HT1080 (cell line): ENCODE results near the gene CSTF2T. TPM values are rescaled to one million over a fixed set of nuclear protein-coding genes. Genes with fewer than 3 reads are reported as not detected.

Experiments used
- DNase-seq: peaks from one replicate; pipeline ENCODE4 v3.0.0-alpha.2; 2015; ENCODE audit warnings: low read depth
- polyA plus RNA-seq, 2 experiments: library from polyadenylated mRNA; depleted of rRNA; stranded (reverse); fragments of >200 nt; gene quantifications; 2 replicates each; pipeline ENCODE4 v1.2.3, GENCODE V29; 2015
- total RNA-seq: library from RNA; depleted of rRNA; stranded (reverse); fragments of >200 nt; shearing (Covaris generic); gene quantifications from 2 replicates; pipeline ENCODE4 v1.2.3, GENCODE V29; 2014; rRNA removed

CSTF2T gene, protein sequence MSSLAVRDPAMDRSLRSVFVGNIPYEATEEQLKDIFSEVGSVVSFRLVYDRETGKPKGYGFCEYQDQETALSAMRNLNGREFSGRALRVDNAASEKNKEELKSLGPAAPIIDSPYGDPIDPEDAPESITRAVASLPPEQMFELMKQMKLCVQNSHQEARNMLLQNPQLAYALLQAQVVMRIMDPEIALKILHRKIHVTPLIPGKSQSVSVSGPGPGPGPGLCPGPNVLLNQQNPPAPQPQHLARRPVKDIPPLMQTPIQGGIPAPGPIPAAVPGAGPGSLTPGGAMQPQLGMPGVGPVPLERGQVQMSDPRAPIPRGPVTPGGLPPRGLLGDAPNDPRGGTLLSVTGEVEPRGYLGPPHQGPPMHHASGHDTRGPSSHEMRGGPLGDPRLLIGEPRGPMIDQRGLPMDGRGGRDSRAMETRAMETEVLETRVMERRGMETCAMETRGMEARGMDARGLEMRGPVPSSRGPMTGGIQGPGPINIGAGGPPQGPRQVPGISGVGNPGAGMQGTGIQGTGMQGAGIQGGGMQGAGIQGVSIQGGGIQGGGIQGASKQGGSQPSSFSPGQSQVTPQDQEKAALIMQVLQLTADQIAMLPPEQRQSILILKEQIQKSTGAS
- 29.9 and 31.1 TPM in 2 replicates for total RNA-seq
- 20.7 and 21.1 TPM in 2 replicates for polyA plus RNA-seq (2015; cell fraction: cytosol; rRNA removed)
- 38.5 and 44.5 TPM in 2 replicates for polyA plus RNA-seq (2015; cell fraction: nucleus; rRNA removed)

- DNase-seq: peak; percentile 83
Observed at GRCh38 chr10:51699475-51700227, at the start of gene CSTF2T. CSTF2T (minus strand) TSS chr10:51699595; CDS start chr10:51699549, 46 bp downstream.

GRCh38 chr10:51748959-51749358 is 49.6 kb upstream of the CSTF2T start:
- DNase-seq: no peak

DNA sequence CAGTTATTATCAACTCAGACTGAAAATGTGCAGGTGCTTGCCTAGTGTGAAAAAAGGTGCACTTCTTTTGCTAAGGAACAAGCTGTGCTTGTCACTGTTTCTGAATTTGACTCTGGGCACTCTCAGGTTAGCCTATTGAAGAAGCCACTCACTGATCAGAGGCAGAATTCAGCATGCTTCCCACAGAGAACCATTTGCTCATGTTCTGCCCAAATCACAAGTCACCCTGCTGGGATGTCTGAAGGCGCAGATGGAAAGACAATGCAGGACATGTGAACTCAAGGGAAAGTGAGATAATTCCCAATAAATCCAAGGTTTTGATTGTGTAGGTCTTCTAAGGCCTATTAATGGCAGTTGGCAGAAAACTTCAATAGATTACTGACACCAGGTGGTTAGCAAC is 47.8 kb upstream of the CSTF2T start:
- DNase-seq: no peak

- DNase-seq: no peak
Observed at GRCh38 chr10:51745397-51745796, 46.0 kb upstream of the CSTF2T start.

- DNase-seq: no peak
Observed at GRCh38 chr10:51744235-51745000, 45.0 kb upstream of the CSTF2T start.

DNA sequence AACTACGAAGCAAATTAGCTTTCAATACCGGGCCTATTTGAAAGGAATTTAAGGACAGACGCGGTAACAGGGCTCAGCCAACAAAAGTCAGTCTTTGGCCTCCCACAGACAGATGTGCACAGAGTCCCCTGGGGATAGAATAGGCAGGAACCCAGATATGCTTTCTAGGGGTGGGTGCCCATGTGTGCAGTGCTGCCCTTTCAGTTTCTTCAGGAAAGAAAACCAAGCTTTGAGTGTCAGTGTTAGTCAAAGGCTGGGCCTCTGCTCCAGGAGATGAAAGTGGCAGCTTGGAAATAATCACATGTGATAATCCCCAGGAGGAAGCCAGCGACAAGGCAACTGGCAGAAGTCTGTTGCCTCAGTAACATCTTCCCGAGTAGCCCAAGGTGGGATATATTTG is 43.8 kb upstream of the CSTF2T start:
- no peak for DNase-seq

DNA sequence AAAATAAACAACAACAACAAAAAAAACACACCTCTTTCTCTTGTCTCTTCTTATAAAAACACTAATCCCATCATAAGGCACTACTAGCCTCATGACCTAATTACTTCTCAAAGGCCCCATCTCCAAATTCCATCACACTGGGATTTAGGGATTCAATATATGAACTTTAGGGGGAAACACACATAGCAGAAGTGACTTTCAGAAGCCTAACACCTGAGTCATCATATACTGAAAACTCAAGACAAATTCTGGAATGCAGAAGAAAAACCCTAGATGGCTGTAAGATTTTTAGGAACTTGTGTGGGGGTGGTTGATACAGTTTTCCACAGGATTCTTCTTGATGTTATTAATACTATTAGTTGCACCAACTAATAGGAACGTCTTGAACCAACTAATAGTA is 33.7 kb upstream of the CSTF2T start:
- peak; percentile 33 for DNase-seq

- DNase-seq: no peak
Observed at GRCh38 chr10:51729822-51730555, 30.6 kb upstream of the CSTF2T start.

- no peak for DNase-seq
Observed at GRCh38 chr10:51724038-51724437, 24.6 kb upstream of the CSTF2T start.

DNA sequence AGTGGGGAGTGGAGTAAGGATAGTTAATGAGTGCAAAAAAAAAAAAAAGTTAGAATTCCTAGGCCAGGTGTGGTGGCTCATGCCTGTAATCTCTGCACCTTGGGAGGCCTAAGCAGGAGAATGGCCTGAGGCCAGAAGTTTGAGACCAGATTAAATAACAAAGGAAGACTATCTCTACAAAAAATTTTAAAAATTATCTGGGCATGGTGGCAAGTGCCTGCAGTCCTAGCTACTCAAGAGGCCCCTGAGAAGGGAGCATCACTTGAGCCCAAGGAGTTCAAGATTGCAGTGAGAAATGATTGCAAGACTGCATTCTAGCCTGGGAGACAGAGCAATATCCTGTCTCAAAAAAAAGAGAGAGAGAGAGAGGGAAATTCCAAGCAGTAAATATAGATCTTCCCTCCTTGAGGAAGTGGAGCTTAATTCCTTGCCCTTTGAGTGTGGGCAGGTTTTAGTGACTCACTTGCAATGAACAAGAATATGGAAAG is 19.5 kb upstream of the CSTF2T start:
- peak; percentile 79 for DNase-seq

GRCh38 chr10:51716981-51717380 is 17.6 kb upstream of the CSTF2T start:
- no peak for DNase-seq

DNA sequence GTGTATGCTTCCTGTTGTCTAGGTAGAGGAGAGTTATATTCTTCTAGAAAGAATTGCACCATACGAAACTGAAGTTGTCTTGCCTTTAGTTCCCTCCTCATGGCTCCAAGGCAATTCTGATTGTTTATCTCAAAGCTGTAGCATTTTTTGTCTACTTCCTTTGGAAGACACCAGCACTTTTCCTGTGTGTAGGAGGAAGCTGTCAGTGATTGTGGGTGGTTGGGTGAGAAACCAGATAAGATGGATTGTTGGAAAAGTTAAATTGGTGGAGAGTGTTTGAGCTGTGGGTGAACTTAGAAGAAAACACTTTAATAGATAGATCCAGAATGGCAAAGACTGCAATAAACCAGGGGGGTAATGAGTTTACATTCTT is 12.1 kb upstream of the CSTF2T start:
- no peak for DNase-seq

DNA sequence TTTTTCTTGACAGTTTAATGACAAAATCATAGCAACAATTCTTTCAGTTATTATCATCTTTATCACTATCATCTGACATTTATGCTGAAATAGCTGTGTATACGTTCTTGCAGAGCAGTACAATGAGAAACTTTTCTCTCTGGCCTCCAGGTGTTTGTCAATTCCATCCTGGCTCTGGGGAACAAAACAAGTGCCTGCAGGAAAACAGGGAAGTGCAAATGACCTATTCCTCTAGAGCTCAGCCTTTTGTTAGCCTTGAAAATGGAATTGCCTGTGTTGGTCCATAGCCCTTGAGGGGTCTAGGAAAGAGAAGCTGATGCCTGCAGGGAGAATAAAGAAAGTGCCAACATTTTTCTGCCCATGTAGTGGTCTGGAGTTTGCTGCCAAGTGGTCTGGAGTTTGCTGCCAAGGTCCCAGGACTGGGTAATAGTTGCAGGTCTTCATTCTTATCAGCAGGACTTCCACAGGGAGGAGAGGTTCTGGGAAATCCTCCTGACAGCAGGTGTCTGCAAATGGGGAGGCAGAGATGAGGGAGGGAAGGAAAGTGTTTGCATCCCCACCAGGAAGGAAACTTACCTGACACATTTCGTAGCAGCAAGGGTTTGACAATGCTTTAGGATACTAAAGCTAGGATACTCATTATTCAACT is 10.1 kb upstream of the CSTF2T start:
- DNase-seq: no peak

GRCh38 chr10:51708609-51709008 is 9.2 kb upstream of the CSTF2T start:
- DNase-seq: no peak

DNA sequence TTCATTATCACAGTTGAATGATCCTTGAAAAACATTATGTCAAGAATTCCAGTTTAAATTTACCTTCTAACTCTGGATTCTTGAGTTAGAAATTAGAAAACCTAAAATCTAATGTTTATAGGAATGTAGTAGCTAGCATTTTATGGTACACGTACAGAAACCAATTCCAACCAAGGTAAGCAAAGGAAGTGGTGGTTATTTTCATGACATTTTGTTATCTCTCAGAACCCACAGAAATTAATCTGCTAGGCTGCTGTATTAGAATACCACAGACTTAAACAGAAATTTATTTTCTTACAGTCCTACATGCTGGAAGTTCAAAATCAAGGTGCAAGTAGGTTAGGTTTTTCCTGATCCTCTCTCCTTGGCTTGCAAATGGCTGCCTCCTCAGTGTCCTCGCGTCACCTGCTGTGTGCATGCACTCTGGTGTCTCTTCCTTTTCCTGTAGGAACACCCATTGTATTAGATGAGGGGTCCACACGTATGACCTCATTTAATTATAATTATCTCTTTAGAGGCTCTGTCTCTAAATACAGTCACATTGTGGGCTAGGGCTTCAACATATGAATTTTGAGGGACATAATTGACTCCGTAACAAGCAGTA is 8.5 kb upstream of the CSTF2T start:
- DNase-seq: no peak

DNA sequence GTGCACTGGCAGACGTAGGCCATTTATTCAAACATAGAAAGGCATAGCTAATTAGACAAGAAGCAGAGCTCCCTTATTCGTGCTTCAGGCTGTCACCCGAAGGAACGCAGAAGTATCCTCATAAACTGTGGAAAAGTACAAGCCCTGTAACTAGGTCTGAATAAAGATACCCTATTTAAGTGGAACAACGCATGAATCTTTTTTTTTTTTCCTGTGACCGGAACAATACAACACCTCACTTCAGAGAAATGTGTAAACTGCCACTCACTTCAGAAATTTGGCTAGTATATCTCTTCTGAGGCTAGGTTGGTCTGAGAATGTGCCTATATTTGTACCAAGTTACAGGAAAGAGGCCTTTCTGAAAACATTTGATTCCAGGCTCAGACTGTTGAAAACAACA is 8.0 kb upstream of the CSTF2T start:
- DNase-seq: no peak

DNA sequence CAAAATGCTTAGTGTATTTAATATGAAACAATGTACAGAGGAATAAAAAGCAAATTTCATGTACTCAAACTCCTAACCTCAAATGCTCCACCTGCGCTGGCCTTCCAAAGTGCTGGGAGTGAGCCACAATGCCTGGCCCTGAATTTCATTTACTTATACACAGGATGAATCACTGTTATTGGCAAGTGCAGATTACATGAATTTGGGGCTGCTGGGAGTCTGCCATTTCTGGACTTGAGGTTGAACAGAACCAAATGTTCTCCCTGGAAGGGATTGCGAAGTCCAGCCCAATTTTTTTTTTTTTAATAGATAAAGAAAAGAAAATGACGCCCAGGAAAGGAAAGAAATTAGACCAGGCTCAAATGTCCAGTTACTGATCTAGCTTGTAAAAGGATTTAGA is 6.8 kb upstream of the CSTF2T start:
- DNase-seq: no peak

DNA sequence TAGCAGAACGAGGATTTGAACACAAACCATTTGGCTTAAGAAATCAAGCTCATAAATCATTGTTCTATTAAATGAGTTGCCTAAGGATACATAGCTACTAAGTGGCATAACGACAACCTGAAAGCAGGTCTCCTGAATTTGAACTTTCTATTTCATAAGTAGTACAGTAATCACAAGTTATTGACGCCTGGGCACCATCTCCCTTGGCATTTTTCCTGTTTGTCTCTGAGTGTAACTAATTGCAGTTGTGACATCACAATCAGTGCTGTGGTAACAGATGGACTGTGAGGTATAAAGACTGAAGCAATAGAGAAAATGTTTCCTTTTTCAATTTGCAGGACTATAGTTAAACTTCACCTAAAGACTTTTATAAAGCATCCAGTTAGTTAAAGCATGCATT is 6.4 kb upstream of the CSTF2T start:
- no peak for DNase-seq

DNA sequence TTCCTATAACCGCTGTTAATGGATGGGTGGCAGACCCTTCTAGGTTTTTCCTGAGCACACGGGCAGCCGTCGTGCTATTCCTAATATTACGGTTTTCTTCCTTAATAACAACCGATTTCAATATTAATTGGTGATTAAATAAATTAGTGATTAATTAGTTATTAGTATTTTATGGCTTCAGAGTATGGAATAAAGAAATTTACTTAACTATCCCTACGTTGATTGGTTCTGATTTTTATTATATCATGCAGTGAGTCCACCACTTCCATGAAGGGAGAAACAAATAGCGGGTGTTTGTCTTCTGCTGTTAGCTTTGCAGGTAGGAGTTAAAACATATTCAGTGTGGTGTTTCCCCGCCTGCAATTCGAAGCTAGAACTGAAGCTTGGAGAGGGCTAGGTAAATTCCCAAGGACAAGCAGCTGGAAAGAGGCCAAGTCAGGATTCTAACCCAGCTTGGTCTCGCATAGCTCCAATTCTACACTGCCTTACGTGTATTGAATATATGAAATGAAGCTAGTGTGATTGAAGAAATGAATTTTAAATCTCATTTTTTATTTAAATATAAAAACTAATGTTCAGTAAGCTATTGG is 928 bp upstream of the CSTF2T start:
- no peak for DNase-seq
